Measurements from ENCODE around the gene TEX38. TPM values are rescaled to one million over a fixed set of nuclear protein-coding genes. Genes with fewer than 3 reads are reported as not detected.
A peak's percentile ranks its signal among the peaks of the same experiment; 100 is the strongest.
"Not testable (repeated sequence)": the region's sequence is repeated elsewhere in the genome, so short reads cannot be mapped to it uniquely, and the experiment has no call there.

Gene TEX38
- total RNA-seq, 4 donors from 2014 or later: not detected

DNA sequence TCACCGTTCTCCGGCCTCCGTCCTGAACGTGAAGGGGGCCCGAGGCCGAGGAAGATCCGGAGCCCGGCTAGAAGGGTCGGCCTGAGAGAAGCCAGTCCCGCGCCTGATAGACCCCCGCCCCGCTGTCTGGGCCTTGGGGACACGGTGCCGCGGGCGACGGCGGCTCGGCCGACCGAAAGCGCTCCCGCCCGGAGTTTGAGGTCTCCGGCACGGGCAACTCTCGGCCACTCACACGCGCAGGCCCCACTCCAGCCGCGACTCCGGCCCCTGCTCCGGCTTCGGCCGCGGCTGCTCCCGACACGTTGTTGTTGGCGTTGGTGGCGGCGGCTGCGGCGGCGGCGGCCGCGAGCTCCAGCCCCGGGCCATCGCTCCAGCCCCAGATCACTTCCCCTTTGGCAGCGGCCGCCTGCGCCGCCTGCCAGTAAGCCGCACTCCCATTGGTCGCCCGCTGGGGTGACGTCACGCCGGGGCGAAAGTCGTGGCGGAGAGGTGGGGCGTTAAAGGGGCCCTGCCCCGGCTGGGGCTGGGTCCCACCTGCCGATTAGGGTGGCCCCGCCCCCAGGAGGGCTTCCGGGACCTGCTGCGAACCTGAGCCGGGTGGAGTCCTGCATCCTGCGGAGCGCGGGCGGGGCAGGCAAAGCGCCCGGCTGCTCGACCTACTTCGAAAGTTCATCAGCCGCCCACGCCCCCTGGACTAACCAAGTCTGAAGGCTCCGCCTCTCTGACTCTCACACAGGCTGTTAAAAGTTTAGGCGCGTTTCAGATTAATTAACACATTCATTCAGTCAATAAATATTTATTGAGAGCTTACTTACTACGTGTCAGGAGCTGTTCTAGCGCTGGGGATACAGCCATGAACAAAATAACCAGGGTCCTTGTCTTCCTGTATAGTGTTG is 47.3 kb downstream of the TEX38 start, which contains the start of gene EFCAB14:
EFCAB14 (minus strand) TSS at position 388 of the 896 bp plus-strand sequence. CDS start 1,027 bp downstream, outside the sequence.
- intact Hi-C loops (cut with DNase I; ENCODE audit: low total_unique reads): loop anchor here (5.0 kb wide), 1 partner anchor 112 kb away; no protein-coding TSS in a partner anchor
- no peaks in the 10 kb centered on the region for H3K27me3 ChIP-seq
- peak; percentile 79 to 96 (median 92) for TF ChIP-seq POLR2AphosphoS5 (IDR thresholded peaks at IDR 0.05)
- TF ChIP-seq, protein P1, sequence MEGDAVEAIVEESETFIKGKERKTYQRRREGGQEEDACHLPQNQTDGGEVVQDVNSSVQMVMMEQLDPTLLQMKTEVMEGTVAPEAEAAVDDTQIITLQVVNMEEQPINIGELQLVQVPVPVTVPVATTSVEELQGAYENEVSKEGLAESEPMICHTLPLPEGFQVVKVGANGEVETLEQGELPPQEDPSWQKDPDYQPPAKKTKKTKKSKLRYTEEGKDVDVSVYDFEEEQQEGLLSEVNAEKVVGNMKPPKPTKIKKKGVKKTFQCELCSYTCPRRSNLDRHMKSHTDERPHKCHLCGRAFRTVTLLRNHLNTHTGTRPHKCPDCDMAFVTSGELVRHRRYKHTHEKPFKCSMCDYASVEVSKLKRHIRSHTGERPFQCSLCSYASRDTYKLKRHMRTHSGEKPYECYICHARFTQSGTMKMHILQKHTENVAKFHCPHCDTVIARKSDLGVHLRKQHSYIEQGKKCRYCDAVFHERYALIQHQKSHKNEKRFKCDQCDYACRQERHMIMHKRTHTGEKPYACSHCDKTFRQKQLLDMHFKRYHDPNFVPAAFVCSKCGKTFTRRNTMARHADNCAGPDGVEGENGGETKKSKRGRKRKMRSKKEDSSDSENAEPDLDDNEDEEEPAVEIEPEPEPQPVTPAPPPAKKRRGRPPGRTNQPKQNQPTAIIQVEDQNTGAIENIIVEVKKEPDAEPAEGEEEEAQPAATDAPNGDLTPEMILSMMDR (IDR thresholded peaks at IDR 0.05): no peak
- TF ChIP-seq POLR2A (IDR thresholded peaks at IDR 0.05): peak; percentile 91
- TF ChIP-seq EP300 (IDR thresholded peaks at IDR 0.05; ENCODE audit: low read depth): no peak
- H3K27ac ChIP-seq: peak within 1 kb of the TSS; percentile 87 to 92 (median 89)
- DNase-seq: peak; percentile 99
- H3K4me3 ChIP-seq: peak within 1 kb of the TSS; percentile 78 to 98 (median 92)
- peaks cover 18 to 37% (median 23%) of the 10 kb centered on the region in 4 donors for H3K4me1 ChIP-seq
- H3K36me3 ChIP-seq: peaks cover 0 to 15% (median 5%) of the 10 kb centered on the region in 4 donors
- in situ Hi-C loops (cut with MboI; ENCODE audit: low pct_ligation_motif_present in 1 of 4, low pct_unique_long_range_greater_than_20kb in 1 of 4, low sequenced_read_pairs in 3 of 4): loop anchor here in 1 of 4 donors (10.0 kb wide), 1 partner anchor 104 kb away; the partner anchor contains the start of gene MOB3C
- 0% methylated on average over 39 of the region's 85 CpGs; no CpG with 5 or more reads in 1 of the 2 donors for WGBS, 2 donors (ENCODE audit: low coverage in 1 of 2)
- no peaks in the 10 kb centered on the region for H3K9me3 ChIP-seq

DNA sequence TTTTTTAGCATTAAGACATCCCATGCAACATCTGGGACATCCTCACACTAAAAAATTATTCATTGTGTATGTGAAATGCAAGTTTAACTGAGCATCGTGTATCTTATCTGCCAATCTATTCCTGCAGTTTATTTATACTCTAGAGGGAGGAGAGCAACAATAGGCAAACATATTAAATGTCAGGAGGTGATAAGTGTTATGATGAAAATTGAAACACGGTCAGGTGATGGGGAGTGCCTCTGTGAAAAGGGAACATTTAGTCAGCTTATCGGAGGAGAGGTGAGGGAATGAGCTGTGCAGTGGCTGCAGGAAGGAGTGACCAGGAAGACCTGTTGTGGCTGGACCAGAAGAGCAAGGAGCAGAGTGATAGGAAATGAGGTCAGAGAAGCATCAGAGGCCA is 48.0 kb downstream of the TEX38 start:
- 11 to 20% methylated on average over 3 of the region's 3 CpGs for WGBS, 2 donors (ENCODE audit: low coverage in 1 of 2)
- no peaks in the 10 kb centered on the region for H3K27me3 ChIP-seq
- peaks cover 0 to 9% (median 3%) of the 10 kb centered on the region in 4 donors for H3K36me3 ChIP-seq
- peak; percentile 59 for DNase-seq
- no peaks in the 10 kb centered on the region for H3K9me3 ChIP-seq
- in situ Hi-C loops (cut with MboI; ENCODE audit: low pct_ligation_motif_present in 1 of 4, low pct_unique_long_range_greater_than_20kb in 1 of 4, low sequenced_read_pairs in 3 of 4): loop anchor here (10.0 kb wide), 3 partner anchors 95 to 185 kb away; partner anchors contain the start of gene MOB3C (in 2 of the 4)
- intact Hi-C loops (cut with DNase I; ENCODE audit: low total_unique reads): loop anchor here (5.0 kb wide), 1 partner anchor 112 kb away; no protein-coding TSS in a partner anchor
- TF ChIP-seq POLR2A (IDR thresholded peaks at IDR 0.05) (no peak), POLR2AphosphoS5 (IDR thresholded peaks at IDR 0.05) (peak in 2 of 3 donors; percentile 37 to 53)
- peak overlapping the region in 3 of 4 donors; percentile 78 to 96 (median 88) for H3K4me3 ChIP-seq
- peaks cover 18 to 37% (median 23%) of the 10 kb centered on the region in 4 donors for H3K4me1 ChIP-seq
- peak overlapping the region; percentile 87 to 92 (median 89) for H3K27ac ChIP-seq

DNA sequence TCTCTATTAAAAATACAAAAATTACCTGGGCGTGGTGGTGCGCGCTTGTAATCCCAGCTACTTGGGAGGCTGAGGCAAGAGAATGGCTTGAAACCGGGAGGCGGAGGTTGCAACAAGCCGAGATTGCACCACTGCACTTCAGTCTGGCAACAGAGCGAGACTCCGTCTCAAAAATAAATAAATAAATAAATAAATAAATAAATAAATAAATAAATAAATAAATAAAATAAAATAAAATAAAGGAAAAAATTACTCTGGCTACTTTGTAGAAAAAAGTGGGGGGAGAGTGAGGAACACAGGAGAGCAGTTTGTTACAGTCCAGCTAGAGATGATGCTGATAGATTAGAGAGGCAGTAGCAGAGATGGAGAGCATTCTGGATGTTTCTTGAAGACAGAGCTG is 48.7 kb downstream of the TEX38 start:
- intact Hi-C loops (cut with DNase I; ENCODE audit: low total_unique reads); H3K4me3 ChIP-seq; DNase-seq; H3K27me3 ChIP-seq; H3K9me3 ChIP-seq; H3K36me3 ChIP-seq: not testable (repeated sequence)
- Histone ChIP-seq H3K4me1 (peaks cover 18 to 35% (median 23%) of the 10 kb centered on the region in 4 donors), H3K27ac (peak overlapping the region; percentile 87 to 92 (median 89))
- WGBS, 2 donors (ENCODE audit: low coverage in 1 of 2): 95 to 100% methylated on average over 4 to 8 of the region's 8 CpGs
- in situ Hi-C loops (cut with MboI; ENCODE audit: low pct_ligation_motif_present in 1 of 4, low pct_unique_long_range_greater_than_20kb in 1 of 4, low sequenced_read_pairs in 3 of 4): loop anchor here in 3 of 4 donors (10.0 kb wide), 3 partner anchors 96 to 186 kb away; partner anchors contain the start of gene MOB3C (in 1 of the 3)

DNA sequence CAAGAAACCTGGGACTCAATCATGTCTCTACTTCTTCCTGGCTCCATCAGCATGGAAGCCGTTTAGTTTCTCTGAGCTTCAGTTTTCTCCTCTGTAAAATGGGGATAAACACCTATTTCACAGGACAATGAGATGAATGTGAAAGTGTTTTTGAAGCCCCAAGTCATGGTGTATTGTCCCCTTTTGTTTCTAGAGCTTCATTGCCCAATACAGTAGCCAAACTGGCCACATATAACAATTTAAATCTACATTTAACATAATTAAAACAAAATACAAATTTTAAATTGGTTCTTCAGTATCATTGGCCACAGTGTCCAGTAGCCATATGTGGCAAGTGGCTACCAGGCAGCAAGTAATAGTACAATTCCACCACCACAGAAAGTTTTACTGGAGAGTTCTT is 49.5 kb downstream of the TEX38 start:
- no peak for DNase-seq
- 87 to 100% methylated on average over 1 of the region's 1 CpG for WGBS, 2 donors (ENCODE audit: low coverage in 1 of 2)
- in situ Hi-C loops (cut with MboI; ENCODE audit: low pct_ligation_motif_present in 1 of 4, low pct_unique_long_range_greater_than_20kb in 1 of 4, low sequenced_read_pairs in 3 of 4) (loop anchor here in 3 of 4 donors (10.0 kb wide), 3 partner anchors 96 to 186 kb away; partner anchors contain the start of gene MOB3C (in 1 of the 3)), intact Hi-C loops (cut with DNase I; ENCODE audit: low total_unique reads) (no loop called here)
- TF ChIP-seq, protein P1 (IDR thresholded peaks at IDR 0.05): no peak
- no peak for TF ChIP-seq POLR2AphosphoS5 (IDR thresholded peaks at IDR 0.05)
- no peak for TF ChIP-seq EP300 (IDR thresholded peaks at IDR 0.05; ENCODE audit: low read depth)
- TF ChIP-seq POLR2A (IDR thresholded peaks at IDR 0.05): no peak
- Histone ChIP-seq H3K4me1 (peaks cover 18 to 33% (median 23%) of the 10 kb centered on the region in 4 donors), H3K9me3 (no peaks in the 10 kb centered on the region), H3K27ac (no peak overlapping the region), H3K27me3 (no peaks in the 10 kb centered on the region), H3K36me3 (peaks cover 0 to 2% (median 0%) of the 10 kb centered on the region in 4 donors), H3K4me3 (no peak overlapping the region)
